NCI-H1694 treated with DMSO at 0.1 percent for 48 hours (cell line): ENCODE data around the gene FAM72A.
"Not testable (repeated sequence)": the region's sequence is repeated elsewhere in the genome, so short reads cannot be mapped to it uniquely, and the experiment has no call there.

Source experiments
- DNase-seq: peaks from one replicate; lab custom pipeline; 2025; lab: John Stamatoyannopoulos, UW

Gene FAM72A

DNA sequence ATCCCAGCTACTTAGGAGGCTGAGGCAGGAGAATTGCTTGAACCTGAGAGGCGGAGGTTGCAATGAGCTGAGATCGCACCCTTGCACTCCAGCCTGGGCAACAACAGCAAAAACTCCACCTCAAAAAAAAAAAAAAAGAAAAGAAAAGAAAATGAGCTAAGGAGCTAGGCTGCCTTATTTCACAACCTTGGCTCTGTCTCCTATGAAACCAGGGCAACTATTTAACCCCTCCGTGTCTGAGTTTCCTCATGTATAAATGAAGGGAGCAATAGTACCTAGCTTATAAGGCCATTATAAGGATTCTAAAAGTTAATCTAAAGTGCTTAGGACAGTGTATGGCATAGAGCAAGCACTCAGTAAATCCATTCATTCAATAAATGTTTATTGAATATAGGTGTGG is 32.8 kb downstream of the FAM72A start:
- DNase-seq: not testable (repeated sequence)

DNA sequence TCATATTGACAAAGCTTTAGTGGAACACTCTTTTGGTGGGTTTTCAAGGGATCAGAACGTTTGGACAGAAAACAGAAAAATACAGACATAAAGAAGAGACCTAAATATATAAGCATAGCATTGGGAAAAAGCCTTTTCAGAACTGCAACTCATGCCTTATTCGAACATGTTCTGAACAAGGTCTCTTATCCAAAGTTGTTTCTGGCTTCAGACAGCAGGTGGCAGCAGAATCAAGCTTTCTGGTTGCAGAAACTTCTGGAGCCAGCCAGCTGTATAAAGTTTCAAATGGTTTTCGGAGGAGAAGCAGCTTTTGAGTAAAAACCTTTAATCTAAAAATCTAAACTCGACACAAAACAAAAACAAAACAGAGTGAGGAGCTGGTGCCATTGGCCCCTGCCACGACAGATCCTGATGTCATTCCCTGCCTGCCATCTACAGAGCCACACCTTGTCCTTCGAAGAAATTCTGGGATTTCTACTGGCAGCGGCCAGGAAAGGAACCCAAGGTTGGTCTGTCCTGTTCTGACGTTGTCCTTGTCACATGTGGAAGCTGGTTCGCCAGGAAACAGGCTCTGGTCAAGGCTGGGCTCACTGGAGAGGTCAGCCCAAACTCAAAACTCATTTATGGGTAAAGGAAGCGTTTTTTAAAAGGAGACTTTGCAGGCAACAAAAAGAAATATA is 35.1 kb downstream of the FAM72A start:
- DNase-seq: not testable (repeated sequence)

DNA sequence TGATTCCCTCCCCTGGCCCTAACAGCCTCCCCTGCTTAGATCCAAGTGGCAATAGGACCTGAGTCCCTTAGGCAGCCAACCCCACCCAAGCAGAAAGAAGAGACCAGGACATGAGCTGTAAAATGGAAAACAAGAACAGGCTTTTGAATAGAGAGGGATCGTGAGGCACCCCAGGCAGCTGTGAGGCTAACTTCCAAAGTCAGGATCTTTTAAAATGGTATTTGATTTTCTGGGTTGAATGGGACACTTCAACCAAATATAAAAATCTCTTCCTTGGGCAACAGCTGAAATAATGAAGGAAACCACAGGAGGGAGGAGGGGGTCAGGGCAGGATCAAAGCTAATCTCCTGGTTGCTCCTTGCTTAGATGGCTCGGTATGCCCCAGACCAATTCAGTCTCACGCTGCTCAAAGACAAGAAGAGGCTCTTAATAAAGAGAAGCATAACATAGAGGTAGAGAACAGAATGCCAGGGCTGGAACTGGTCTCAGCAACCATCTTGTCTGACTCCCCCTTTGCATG is 56.8 kb downstream of the FAM72A start:
- no peak for DNase-seq

DNA sequence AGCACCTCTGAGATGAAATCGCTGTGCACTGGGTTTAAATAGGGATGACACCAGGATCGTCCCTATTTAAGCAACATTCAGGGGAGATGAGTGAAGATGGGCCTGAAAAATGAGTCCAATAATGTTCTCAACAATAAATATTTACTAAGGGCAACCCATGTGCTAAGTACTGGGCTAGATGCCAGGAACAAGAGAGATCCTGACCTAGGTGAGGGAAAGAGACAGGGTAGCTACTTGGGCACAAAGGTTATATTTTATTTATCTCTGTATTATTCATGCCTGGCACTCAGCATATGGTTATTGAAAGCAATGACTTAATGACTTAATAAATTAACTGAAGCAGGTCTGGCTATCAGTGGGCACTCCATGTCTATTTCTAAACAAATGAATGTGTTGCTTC is 58.0 kb downstream of the FAM72A start:
- DNase-seq: peak; percentile 13

DNA sequence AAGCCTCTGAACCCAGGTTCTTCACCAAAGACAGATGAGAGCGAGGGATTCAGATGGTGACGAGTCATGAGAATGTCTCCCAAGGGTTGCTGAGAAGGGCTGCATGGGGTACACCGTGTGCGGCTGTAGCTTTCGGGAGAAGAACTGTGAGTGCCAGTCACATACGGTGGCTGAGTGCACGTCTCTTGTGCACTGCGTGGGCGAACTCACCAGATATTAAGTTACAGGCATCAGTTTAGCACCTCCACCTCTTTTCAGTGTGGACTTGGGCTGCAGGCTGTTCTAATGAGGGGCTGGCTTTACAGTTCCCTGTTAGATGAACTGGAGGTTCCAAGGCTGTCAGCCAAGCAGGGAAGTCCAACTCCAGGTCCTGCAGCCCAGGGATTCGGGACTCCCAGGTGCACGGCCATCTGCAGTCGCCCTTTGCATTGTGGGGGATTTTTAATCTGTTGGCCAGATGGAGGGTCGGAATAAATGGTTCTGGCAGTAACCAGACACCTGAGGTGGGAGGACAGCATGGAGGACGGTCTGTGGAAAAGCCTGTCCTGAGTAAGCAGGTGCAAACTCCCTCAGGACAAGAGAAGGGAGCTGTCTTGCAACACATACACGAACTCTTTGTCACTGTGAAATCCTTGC is 59.0 kb downstream of the FAM72A start:
- no peak for DNase-seq

DNA sequence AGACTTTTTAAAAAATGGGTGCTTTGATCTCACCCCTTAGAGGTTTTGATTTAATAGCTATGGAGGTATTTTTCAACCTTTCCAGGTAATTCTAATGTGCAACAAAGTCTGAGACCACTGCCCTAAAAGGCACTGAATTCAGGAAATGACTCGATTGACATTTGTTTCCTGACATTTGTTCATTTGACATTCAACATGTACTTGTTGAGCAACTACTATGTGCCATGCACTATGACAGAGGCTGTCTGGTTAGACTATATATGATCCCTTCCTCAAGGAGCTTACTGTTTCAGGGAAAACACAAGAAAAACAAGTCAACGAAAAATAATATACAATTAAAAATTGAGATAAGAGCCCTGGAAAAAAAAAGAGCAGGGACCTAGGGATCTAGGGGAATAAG is 59.9 kb downstream of the FAM72A start:
- DNase-seq: no peak

DNA sequence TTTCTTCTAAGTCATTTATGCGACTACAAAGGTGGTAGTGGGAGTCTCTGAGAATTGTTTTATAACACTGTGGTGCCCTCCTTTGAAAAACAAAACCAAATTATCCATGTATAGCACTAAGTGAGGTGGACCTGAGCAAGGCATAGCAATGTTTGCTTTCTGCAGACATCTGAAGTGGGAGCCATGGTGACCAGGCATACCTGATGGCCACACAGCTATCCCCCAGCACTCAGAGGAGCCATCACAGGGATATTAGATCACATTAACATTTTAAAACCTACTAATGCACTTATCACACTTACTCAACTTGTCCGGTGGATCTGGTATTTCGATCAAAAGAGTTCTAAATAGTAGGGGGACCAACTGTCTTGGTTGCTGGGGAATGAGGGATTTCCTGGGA is 60.6 kb downstream of the FAM72A start:
- no peak for DNase-seq

DNA sequence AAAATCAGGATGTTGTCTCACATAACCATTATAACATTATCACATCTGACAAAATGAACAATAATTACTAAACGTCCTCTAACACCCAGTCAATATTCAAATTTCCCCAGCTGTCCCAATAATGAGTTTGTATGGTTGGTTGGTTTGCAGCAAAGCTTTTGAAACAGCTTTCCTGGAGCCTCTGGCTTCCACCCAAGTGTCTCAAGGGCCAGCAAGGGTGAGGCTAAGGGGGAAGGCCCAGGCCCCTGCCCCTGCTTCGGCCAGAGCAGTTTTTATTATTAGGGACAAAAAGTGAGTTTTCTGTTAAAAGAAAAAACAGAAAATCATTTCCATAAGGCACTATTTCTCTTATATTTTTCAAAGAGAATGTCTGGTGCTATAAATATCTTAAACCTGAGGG is 66.4 kb downstream of the FAM72A start:
- DNase-seq: no peak
